PC-9 (cell line): ENCODE measurements around the gene KIF17. TPM values are rescaled to one million over a fixed set of nuclear protein-coding genes. Genes with fewer than 3 reads are reported as not detected.

Experiments used
- BruUV-seq: library from RNA; stranded (reverse); fragments of 400-500 nt; replicated peaks from 2 replicates; lab custom pipeline; 2021; lab: Mats Ljungman, UMichigan
- CTCF ChIA-PET: fragments of 300-600 bp; sonication (Branson Sonifier 250); formaldehyde crosslinking; loops from one replicate; lab custom pipeline; 2022; ENCODE audit warnings: antibody characterized with exemption; lab: Charles Lee
- POLR2A ChIA-PET: fragments of 300-600 bp; sonication (Branson Sonifier 250); formaldehyde crosslinking; loops from one replicate; lab custom pipeline; 2022; ENCODE audit warnings: antibody characterized with exemption; ENCODE audit not compliant: unreplicated experiment; lab: Charles Lee
- DNase-seq, 2 experiments: peaks; one replicate each; pipeline versions ENCODE4 v3.0.0 to v3.0.0-alpha.2; 2015 to 2022; ENCODE audit warnings: mixed read lengths in 1 of 2
- H2AFZ ChIP-seq: fragments of 200-600 bp; sonication (generic); 2 replicates; pipeline ENCODE4 v1.8.1; 2017; ENCODE audit warnings: antibody characterized with exemption
- H3F3A ChIP-seq: fragments of 200-600 bp; sonication (generic); 2 replicates; pipeline ENCODE4 v1.8.1; 2017; ENCODE audit warnings: antibody characterized with exemption, mild to moderate bottlenecking, low read depth; ENCODE audit not compliant: insufficient read depth
- H3K27ac ChIP-seq: fragments of 200-600 bp; sonication (generic); 2 replicates; pipeline ENCODE4 v1.6.1; 2016; ENCODE audit warnings: mixed run types
- H3K27me3 ChIP-seq: fragments of 200-600 bp; sonication (generic); 2 replicates; pipeline ENCODE4 v1.6.1; 2016; ENCODE audit warnings: low read depth, mixed run types; ENCODE audit not compliant: insufficient read depth
- H3K36me3 ChIP-seq: fragments of 200-600 bp; sonication (generic); 2 replicates; pipeline ENCODE4 v1.6.1; 2016; ENCODE audit warnings: low read depth, mixed run types
- H3K4me1 ChIP-seq: fragments of 200-600 bp; sonication (generic); replicated peaks from 2 replicates; pipeline ENCODE4 v1.6.1; 2016; ENCODE audit warnings: mixed run types; ENCODE audit not compliant: insufficient read depth
- H3K4me2 ChIP-seq: fragments of 200-600 bp; sonication (generic); 2 replicates; pipeline ENCODE4 v1.6.1; 2017; ENCODE audit warnings: mixed run types
- H3K4me3 ChIP-seq: fragments of 200-600 bp; sonication (generic); 2 replicates; pipeline ENCODE4 v1.6.1; 2016; ENCODE audit warnings: mixed run types
- H3K79me2 ChIP-seq: fragments of 200-600 bp; sonication (generic); 2 replicates; pipeline ENCODE4 v1.6.1; 2017; ENCODE audit warnings: low read depth, mixed run types
- H3K9me2 ChIP-seq: fragments of 200-600 bp; sonication (generic); 2 replicates; pipeline ENCODE4 v1.8.1; 2017; ENCODE audit warnings: mild to moderate bottlenecking; ENCODE audit not compliant: insufficient read depth
- H3K9me3 ChIP-seq: fragments of 200-600 bp; sonication (generic); 2 replicates; pipeline ENCODE4 v1.8.1; 2016; ENCODE audit warnings: low read depth; ENCODE audit not compliant: insufficient read depth
- H4K20me1 ChIP-seq: fragments of 200-600 bp; sonication (generic); 2 replicates; pipeline ENCODE4 v1.8.1; 2017; ENCODE audit not compliant: insufficient read depth
- CTCF ChIP-seq: fragments of 200-600 bp; sonication (generic); conservative IDR thresholded peaks from 2 replicates; pipeline ENCODE4 v1.6.1; 2017; ENCODE audit warnings: mixed run types, antibody characterized with exemption, mild to moderate bottlenecking, moderate library complexity
- EZH2 ChIP-seq: fragments of 200-600 bp; sonication (generic); IDR thresholded peaks from 2 replicates; pipeline ENCODE4 v1.8.0; 2017; ENCODE audit warnings: antibody characterized with exemption, low read depth
- intact Hi-C: fragments of 100-400 bp; cut with micrococcal nuclease; formaldehyde crosslinking; loops from one replicate; pipeline ENCODE4 v1.10.0; 2022; ENCODE audit not compliant: unreplicated experiment
- total RNA-seq: library from RNA; stranded (reverse); gene quantifications from 2 replicates; pipeline ENCODE4 v1.2.3, GENCODE V29; 2021

The KIF17 gene
- total RNA-seq, 1 experiment from 2014 or later = 1.2 TPM

- Histone ChIP-seq H3K9me2 (no peaks in the 10 kb centered on the region), H3K79me2 (no peaks in the 10 kb centered on the region), H3K4me2 (no peak overlapping the region), H3K27me3 (no peaks in the 10 kb centered on the region), H4K20me1 (no peaks in the 10 kb centered on the region), H2AFZ (no peak overlapping the region), H3F3A (no peaks in the 10 kb centered on the region), H3K9me3 (no peaks in the 10 kb centered on the region), H3K4me1 (0 out of 2 replicates have a peak, but pooled peaks cover under 1% of the 10 kb centered on the region), H3K4me3 (no peak overlapping the region), H3K36me3 (no peaks in the 10 kb centered on the region), H3K27ac (no peak overlapping the region)
- intact Hi-C loops = no loop called here
- CTCF ChIA-PET = no interaction called here
- BruUV-seq = no TSS peak
- no peak for TF ChIP-seq CTCF
- no peak for DNase-seq
- POLR2A ChIA-PET = no interaction called here
These were observed 97.8 kb downstream of the KIF17 start for GRCh38 chr1:20619999-20620398.

GRCh38 chr1:20618550-20618949 is 99.3 kb downstream of the KIF17 start:
- Histone ChIP-seq H3K9me3 (no peaks in the 10 kb centered on the region), H3K27ac (no peak overlapping the region), H4K20me1 (no peaks in the 10 kb centered on the region), H2AFZ (no peak overlapping the region), H3K27me3 (no peaks in the 10 kb centered on the region), H3K9me2 (no peaks in the 10 kb centered on the region), H3F3A (peaks cover 13% of the 10 kb centered on the region), H3K79me2 (no peaks in the 10 kb centered on the region), H3K4me2 (no peak overlapping the region), H3K4me3 (no peak overlapping the region), H3K36me3 (no peaks in the 10 kb centered on the region), H3K4me1 (peaks cover 14% of the 10 kb centered on the region)
- ChIA-PET POLR2A (no interaction called here), CTCF (interaction anchor here (0.5 to 0.6 kb wide), 2 partner anchors 14 to 88 kb away, joined by 3 to 4 read pairs; no protein-coding TSS in a partner anchor)
- no peak for DNase-seq
- intact Hi-C loops = no loop called here
- no peak for TF ChIP-seq EZH2
- TF ChIP-seq CTCF = no peak
- TSS peak; percentile 27 for BruUV-seq

DNA sequence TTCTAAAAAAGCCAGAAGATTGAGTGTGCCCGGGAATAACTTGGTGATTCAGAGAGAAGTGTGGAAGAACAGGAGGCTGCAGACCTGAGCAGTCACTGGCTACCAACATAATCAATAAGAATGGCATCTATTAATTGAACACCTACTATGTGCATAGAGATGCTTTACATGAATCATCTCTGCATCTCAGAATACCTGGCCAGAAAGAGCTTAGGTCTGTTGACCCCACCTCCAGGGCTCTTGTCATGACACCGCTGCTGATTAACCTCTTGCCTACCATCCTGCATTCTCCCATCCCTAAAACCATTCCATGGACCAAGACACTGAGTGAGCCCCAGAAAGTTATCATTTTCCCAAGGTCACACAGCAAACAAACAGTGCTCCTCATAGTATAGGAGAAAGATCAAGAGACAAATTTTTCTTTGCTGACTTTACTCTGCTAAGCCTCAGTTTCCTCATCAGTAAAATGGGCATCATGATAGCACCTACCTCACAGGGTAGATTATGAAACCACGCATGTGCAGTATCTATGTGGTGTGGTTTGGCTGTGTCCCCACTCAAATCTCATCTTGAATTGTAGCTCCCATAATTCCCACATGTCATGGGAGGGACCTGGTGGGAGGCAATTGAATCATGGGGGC is 100.8 kb downstream of the KIF17 start:
- Histone ChIP-seq H3K27ac (no peak overlapping the region), H3K79me2 (no peaks in the 10 kb centered on the region), H3K27me3 (no peaks in the 10 kb centered on the region), H3K9me2 (no peaks in the 10 kb centered on the region), H3K4me3 (no peak overlapping the region), H3K4me1 (peaks cover 28% of the 10 kb centered on the region), H3K4me2 (no peak overlapping the region), H4K20me1 (no peaks in the 10 kb centered on the region), H3K36me3 (no peaks in the 10 kb centered on the region), H3K9me3 (no peaks in the 10 kb centered on the region), H3F3A (peaks cover 24% of the 10 kb centered on the region), H2AFZ (no peak overlapping the region)
- no peak for DNase-seq
- BruUV-seq = no TSS peak
- intact Hi-C loops = no loop called here
- ChIA-PET POLR2A (interaction anchor here (0.6 kb wide), 1 partner anchor 85 kb away, joined by 3 read pairs; no protein-coding TSS in a partner anchor), CTCF (no interaction called here)
- TF ChIP-seq CTCF = no peak
- TF ChIP-seq EZH2 = no peak
